ENCODE results near the gene NEDD4L.
"Not testable (repeated sequence)": the region's sequence is repeated elsewhere in the genome, so short reads cannot be mapped to it uniquely, and the experiment has no call there.

Gene NEDD4L

DNA sequence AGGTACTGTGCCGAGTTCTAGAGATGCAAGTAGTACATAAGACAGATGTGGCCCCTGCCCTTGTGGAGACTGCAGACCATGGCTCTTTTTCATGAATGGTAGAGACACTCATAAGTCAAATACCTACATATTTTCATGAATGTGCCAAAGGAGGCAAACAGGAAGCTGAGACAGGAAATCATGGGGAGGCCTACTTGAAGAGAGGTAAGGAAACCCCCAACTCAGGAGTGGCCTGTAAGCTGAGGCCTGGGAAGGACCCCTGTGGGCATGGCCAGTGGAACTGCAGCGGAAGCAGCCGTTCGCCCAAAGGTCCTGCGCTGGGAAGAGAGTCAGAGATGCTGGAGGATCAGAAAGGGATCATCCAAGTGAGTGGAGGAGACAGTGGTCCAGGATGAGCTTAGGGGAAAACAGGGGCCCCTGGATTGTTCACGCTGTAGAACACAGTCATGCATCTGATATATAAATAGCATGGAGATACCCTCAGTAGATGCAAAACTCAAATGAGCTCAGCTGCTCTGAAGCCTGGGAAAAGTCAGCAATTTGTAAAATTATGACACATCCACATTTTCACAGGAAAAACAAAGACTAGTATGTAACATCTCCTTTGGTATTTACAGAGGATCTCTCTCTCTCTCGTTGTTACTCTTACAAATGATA lies 228.9 kb downstream of the NEDD4L start:
- no peak for DNase-seq

DNA sequence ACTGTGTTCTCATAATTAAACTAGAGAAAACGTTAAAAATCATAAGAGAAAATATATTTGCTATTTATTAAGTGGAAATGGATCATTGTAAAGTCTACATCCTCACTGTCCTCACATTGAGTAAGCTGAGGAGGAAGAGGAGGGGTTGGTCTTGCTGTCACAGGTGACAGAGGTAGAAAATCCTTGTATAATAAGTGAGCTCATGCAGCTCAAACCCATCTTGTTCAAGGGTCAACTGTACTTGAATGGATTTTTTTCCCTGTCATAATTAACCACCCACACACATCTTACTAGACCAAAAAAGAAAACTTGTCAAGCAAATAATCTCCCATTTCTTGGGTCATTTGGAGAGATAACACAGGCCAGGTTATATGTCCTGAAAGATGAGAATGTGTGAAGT lies 231.2 kb downstream of the NEDD4L start:
- DNase-seq = no peak

DNA sequence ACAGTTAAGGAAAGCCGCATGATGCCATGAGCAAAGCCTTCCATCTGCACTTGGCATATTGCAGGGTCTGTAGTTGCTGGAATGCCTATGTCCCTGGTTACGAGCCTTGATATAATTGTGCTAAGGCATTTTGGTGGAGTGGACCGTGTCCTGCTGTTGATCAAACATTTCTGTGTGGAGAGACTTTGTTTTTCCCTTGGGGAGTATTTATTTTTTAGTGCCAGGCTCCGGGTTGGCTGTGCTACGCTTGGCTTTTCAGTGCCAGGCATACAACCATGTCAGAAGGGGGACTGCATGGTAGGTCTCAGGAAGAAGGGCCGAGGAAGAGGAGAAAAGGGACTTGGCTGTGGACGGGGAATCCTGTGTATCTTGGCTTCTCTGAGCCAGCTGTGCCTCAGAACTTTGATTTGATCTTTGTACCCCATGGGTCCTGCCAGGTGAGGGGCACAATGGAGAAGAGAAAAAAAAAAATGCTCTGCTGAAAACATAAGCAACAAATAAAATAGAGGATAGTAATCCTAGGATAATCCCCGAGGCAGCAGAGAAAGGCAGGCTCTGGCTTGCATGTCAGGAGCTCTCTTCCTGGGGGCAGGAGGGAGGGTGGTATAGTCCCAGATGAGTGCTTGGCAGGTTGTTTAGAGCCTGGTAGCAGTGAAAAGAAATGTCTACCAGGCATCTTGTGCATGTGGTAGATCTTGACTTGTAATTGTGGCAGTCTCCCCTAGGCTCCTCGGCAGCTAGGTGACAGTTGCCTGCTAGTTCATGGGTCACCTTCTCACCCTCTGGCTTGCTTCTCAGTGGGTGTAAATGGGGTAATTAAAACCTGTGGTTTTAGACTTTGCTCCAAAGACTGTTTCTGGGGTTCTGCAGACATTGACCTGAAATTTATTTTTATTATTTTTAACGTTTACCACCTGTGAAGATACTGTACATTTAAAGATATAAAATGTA lies 233.0 kb downstream of the NEDD4L start:
- DNase-seq = no peak

DNA sequence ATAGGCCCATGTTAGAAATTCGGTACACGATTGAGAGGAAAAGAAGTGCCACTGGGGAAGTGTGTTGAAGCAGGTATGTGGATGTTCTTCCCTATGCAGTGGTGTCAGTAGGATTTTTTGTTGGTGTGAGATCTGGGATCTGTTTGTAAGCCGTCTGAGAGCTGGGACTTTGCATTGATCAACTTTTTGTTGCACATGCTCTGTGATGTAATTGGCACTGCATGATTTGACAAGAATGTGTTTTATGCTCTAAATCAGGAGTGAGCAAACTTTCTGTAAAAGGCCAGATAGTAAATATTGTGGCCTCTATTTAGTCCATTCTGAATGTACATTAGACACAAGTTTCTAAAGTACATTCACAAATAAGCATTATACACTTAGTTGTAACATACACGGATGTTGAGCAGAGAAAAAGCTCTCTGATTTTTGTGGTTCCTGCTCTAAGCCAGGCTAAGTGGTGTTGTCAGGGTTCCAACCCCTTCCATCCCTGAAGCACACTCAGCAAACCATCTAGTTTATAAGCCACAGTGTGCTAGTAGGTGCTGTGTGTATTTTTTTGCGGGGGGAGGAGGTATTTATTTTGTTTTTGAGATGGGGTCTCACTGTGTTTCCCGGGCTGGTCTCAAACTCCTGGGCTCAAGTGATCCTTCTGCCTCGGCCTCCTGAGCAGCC lies 235.6 kb downstream of the NEDD4L start:
- DNase-seq = no peak

DNA sequence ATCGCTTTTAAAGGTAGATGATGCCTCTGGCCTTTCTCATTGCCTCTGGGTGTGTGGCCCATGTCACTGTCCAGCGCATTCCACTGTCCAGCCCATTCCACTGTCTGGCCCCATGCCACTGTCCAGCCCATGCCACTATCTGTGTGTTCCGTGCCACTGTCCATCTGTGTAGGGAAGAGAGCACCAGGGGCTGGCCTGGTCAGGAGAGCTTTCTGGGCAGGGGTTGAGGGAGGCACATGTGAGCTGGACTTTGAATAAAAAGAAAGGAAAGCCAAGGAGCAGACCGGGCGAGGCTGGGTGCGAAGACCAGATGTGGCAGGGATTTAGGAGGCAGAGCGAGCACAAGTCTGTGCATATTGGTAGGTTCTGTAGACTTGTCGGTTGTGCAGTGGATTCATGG lies 236.2 kb downstream of the NEDD4L start:
- DNase-seq = no peak

DNA sequence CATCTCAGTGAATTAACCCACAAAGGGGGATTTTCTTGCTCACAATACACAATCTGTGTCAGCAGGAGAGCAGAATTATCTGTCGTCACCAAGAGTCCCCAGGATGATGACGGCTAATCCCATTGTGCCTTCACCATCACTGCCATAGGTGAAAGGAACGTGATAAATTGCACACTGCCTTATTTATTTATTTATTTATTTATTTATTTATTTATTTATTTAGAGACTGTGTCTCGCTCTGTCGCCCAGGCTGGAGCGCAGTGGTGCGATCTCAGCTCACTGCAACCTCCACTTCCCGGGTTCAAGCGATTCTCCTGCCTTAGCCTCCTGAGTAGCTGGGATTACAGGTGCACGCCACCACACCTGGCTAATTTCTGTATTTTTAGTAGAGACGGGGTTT lies 238.8 kb downstream of the NEDD4L start:
- not testable (repeated sequence) for DNase-seq

DNA sequence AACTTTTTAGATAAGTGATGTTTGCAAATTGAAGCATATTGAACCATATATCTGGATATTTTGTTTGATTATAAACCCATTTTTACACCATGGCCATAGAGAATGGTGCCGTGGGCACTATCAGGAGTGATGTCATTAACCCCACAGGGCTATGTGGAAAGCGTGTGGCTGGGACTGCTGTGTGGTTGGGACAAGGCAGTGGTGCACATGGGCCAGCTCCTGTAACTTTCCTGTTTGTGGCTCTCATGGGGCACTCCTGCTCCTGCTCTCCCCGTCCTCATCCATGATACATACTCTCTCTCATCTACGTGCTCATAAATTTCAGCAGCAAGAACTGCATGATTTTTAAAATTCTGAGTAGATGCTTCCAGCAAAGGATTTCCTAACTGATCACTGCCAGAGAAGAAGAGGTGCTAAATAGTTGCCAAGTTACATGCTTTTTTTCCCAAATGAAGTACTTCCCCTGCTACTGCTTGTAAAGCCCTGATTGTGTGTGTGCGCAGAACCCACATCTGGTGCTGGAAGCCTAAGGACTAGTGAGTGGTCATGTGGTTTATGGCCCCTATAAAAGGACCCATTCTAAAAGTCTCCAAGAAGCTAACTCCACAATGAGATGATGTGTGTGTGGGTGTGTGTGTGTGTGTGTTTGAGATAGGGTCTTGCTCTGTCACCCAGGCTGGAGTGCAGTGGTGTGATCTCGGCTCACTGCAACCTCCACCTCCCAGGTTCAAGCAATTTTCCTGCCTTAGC lies 240.8 kb downstream of the NEDD4L start:
- DNase-seq = no peak

DNA sequence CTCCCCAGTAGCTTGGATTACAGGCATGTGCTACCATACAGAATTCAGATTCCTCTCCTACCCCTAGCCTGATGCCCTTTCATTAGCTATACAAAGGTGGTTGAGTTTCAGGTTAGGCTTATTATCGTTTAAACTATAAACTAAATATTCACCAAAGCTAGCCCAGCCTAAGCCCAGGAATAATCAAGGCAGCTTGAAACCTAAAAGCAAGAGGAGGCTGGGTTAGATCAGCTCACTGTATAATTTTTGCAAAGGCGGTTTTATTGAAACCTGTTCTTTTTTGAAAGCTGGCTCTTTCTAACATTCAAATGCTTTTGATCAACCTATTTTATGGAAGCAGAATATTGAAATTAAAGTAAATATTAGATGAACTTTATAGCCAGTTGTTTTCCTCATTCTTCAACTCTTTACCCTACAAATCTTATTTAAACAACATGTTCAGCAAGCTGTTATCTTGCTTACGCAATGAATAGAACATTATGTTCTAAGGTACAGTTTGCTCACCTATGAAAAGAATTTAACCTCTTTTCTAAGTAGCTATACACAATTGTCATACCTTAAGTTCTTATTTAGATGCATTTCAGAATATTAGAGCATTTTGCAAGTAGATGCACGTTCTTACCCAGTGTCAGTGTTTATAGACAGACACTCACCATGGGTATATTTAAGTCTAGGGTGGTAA lies 241.6 kb downstream of the NEDD4L start:
- DNase-seq = no peak

DNA sequence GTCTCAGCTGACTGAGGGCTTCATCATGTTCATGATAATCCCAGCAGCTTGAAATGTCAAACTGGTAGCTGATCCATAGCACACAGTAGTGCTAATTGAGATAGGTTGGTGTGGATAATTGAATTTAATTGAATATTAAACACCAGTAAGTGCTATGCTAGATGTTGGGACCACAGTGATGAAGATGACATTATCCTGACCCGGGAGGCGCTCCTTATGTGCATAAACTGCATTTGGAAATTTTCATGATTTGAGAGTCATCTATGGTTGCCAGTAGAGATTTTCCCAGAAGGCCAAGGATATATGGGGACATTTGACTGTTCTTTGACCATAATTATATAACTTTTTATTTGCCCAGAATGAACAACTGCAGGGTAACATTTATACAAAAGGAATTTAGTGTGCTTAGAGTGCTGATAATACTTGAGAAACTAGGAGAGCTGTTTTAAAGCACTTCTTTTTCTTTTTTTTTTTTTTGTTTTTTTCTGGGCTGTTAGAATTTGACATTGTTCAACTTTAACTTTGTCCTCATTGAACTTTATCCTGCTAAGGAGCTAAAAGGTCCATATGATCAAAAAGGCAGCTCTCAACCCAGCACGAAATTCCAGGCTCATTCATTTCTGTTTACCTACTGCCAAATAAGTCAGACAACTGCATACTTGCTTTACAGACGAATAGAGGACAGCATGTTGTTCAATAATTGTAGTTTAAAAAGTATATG lies 242.8 kb downstream of the NEDD4L start:
- DNase-seq = no peak

DNA sequence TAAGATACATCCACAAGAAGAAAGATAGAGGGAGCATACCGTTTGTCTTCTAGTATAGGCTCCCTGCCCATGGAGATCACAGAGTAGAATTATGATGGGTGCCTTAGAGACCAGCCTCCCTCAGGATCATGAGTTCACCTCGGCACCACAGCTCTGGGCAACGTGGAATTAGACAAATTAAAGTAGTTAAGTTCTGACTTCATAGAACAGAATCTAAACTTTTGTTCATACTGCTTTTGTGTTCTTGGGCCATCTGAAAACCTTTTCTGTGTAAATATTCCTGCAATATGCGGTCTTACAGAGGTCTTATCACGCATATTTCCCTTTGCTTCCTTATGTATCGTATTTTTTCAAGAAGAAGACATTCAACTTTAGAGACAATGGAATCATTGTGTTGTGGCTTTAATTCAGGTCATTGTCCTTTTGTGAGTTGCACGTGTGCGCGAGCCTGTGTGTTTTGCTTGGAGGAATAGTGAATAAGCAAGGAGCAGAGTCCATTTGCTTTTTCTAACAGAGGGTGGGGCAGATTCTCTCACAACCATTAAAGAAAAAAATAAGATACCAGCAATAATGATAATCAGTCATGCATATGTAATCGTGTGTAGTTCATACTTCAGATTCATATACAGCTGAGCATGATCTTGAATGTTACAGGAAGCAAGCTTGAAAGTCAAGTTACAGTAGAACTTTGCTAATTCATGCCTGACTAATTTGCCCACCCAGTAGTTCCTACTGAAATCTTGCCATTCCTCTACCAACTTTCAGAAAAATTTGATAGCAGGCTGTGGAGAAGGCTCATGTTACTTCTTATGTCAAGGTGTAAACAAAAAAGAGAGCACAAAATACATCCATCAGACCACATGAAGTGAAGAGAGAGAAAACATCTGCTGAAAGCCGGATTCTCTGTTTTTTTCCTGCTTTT lies 243.6 kb downstream of the NEDD4L start:
- DNase-seq = peak; percentile 28

DNA sequence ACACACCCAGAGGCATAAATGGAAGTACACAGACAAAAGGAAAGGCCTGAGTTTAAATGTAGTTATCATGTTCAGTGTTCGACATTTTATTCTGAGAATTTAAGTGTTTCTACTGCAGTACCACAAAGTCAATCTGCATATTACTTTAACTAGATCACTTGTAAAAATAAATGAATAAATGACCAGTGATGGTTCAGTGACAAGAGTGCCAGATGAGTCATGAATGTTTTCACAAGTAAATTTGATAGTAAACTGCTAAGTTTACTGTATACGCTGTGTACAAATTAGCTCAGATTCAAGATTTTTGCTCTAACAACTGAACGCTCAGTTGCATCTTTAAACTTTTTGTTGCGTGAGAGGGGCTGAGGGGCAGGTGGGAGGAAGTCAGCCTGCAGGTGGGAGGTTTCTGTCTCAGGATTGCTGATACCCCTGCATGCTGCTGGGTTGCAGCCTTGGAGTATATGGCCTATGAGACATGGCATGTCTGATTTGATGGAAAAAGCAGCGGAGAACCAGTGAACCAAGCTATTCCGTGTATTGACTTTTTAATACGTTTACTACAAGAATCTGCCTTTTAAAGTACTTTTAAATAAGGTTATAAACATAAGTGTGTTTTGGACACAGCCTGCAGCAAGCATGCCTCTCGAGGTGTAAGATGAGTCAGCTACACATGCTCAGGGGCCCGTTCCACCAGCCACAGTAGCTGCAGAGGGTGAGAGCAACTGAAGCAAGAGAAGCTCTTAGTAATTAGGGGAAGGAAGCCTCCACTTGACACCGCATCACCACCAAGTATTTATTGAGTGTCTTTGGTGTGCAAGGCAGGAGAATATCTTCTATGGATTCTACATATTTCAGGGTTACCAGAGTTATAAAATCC lies 245.1 kb downstream of the NEDD4L start:
- DNase-seq = peak; percentile 85

DNA sequence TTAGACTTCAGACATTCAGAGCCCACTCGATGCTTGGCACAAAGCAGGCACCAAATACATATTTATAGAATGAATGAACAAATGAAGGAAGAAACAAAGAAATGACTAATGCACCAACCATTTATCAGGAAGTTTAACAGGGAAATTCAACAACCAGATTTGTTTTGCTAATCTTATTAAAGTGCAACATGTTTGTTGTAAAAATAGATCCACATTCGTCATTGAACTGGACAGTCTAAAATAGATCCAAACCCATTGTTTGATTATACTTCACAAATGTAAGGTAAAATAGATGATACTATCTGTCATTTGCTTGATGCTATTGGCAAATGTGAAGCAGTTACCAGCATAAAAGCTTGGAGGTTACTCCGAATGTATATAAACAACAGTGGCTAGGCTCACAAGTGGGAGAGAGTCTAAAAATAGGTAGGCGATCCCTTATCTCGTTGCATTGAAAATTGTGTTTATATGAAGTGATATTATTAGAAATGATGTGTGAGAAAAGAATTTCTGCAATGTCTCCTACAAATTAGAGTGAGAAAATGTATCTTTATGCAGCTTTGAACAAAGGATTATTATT lies 246.2 kb downstream of the NEDD4L start:
- DNase-seq = peak; percentile 30

DNA sequence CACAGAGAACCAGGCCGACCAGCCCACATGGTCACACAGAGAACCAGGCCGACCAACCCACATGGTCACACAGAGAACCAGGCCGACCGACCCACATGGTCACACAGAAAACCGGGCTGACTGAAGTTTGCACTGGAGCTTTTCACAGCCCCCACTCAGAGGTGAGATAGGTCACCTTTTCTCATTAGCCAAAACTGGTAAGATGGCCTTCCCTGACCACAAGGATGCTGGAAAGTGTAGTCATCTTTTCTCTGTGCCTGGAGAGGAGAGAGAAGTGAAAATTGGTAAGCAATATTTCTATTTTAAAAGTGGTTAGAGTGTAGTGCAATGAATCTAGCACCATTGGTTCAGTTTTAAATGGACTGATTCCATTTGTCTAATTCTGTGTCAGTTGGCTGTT lies 247.1 kb downstream of the NEDD4L start:
- DNase-seq = no peak

DNA sequence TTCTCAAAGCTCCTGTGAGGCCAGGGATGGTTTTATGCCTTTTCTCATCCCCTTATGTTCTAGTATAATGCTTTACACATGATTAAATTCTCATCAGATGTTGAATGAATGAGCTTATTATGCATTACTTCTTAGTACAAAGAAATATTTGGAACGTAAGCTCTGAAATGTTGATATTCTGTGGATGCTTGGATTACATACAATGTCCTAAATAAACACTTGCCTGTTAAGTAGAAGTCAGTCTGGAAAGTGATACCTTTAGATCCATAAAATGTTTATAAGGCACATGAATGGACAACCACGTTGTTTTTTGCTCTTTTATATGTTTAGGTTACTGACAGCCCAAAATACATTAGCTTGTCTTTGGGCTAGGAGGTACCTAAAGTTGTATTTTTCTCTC lies 248.6 kb downstream of the NEDD4L start:
- DNase-seq = peak; percentile 20

DNA sequence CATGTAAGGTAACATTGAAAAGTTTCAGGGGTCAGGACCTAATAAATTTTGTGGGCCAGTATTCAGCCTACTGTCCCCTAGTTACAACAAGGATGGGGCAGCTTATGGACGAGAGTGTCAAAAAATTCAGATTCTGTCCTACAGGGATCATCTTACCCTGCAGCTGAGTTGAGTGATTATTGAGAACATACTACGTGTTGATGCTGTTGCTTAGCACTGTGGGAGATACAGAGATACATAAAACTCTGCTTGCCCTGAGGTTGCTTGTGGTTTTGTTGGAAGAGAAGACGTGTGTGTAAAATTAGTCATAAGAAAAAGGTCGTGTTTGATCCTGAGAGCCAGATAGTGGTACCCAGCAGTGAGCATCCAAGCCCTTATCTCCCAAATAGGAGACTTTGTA lies 253.2 kb downstream of the NEDD4L start:
- DNase-seq = no peak

DNA sequence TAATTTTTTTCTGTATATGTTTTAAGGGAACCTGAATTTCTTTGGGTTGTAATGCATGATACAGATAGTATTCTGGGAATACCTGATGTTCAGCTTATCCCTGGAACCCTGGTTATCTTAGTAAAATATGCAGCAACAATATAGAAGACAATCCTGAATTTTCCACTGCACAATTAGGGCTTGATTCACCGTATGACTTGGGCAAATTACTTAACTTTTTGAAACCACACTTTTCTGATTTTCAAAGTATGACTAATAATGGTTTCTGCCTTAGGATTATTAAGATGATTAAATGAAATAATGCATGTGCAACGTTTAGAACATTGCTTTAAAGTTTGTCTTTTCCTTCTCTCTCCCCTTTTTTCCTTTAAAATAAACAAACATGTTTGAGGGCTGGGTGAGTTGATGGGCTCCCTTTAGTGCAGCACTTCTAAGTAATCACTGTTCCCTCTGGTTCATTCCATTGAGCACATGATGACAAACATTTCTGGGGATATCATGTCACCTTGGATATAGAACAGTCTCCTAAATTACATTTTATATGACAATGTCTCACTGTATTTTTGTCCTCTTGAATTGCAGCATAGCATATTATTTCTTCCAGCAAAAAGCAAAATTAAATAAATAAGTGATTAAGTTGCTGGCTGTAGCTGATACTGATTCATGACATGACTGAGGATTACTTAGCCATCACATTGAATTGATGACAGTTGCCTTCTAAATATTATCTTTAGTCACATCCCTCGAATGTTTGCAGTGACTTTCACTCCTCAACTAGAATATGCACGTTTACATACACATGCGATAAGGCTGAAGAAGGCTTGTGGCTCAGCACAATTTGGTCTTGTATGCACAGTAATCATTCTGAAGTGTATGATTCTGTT lies 254.5 kb downstream of the NEDD4L start:
- no peak for DNase-seq

DNA sequence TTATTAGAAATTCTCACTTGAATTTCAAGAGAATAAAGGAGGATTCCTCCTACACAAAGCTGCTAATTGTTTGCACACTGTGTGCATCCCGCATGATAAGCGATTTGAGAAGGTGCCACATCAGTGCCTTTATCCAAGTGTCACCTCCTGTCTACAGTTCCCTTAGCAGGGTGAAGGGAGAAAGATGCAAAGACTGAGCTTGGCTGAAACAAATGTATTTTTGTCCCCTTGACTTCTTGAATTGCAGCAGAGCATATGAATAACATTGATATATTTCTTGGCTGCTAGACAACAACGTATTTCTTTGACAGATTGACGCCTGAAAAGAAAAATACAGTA lies 255.1 kb downstream of the NEDD4L start:
- no peak for DNase-seq

DNA sequence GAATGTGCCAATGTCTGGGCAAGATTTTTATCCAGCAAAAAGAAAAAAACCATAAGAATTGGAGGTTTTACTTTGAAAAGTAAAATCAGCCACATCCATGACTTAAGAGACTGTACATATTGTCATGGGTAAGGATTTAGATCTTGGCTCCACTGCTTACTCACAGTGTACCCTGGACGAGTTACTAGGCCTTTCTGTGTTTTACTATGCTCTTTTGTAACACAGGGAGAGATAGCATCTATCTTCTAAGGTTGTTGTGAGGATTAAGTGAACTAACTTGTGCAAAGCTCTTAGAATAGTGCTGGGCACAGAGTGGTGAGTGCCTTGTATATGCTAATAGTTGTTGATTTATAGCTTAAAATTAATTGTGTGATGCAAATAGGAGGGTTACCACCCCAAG lies 255.9 kb downstream of the NEDD4L start:
- no peak for DNase-seq

All from DMS53 (cell line).